Measurements from ENCODE around the gene MBTPS1. TPM values are rescaled to one million over a fixed set of nuclear protein-coding genes. Genes with fewer than 3 reads are reported as not detected.

Gene MBTPS1
- polyA plus RNA-seq, 2 of the 4 experiments (the other 2 are of a cell fraction) = 50.3 to 88.4 TPM

GRCh38 chr16:84111525-84111924, 5.2 kb downstream of the MBTPS1 start:
- no peak for DNase-seq (ENCODE audit: low read depth in 1 of 2, low spot score in 1 of 2)
- POLR2A ChIA-PET = interaction anchor here (0.7 kb wide), 1 partner anchor 33 kb away, joined by 3 read pairs; the partner anchor contains the start of gene HSDL1
- WGBS (ENCODE audit: missing lambda C conversion rate) = 97% methylated on average over 3 of the region's 3 CpGs

GRCh38 chr16:84110527-84110926, 6.2 kb downstream of the MBTPS1 start:
- no peaks in the 10 kb centered on the region for H3K9me3 ChIP-seq
- H3K27ac ChIP-seq = no peak overlapping the region
- FAIRE-seq = no peak
- ATAC-seq = no peak
- no peak overlapping the region for H3K4me2 ChIP-seq
- no peak overlapping the region for H3K4me3 ChIP-seq
- WGBS (ENCODE audit: missing lambda C conversion rate) = 64% methylated on average over 3 of the region's 3 CpGs
- no peak for TF ChIP-seq POLR2A (IDR thresholded peaks at IDR 0.05; ENCODE audit: low read length)
- TF ChIP-seq HOXB13 (CRISPR knock-in tag; IDR thresholded peaks at IDR 0.05; ENCODE audit: low read depth) = no peak
- no peak for TF ChIP-seq FOSB (CRISPR knock-in tag; IDR thresholded peaks at IDR 0.05)
- no peak for TF ChIP-seq RAD21 (conservative IDR thresholded peaks at IDR 0.05 in 1 of 2, IDR thresholded peaks at IDR 0.05 in 1 of 2)
- TF ChIP-seq CBX2 (IDR thresholded peaks at IDR 0.05; ENCODE audit: borderline replicate concordance, low read depth) = no peak
- TF ChIP-seq MYC (IDR thresholded peaks at IDR 0.05; ENCODE audit: borderline replicate concordance, low read length) = no peak
- no peak for TF ChIP-seq ESRRA (IDR thresholded peaks at IDR 0.05; ENCODE audit: borderline replicate concordance, low read length)
- no peak for TF ChIP-seq HDAC2 (IDR thresholded peaks at IDR 0.05)
- no peak for TF ChIP-seq HES2 (IDR thresholded peaks at IDR 0.05)
- ChIA-PET POLR2A (no interaction called here), CTCF (interaction anchor here (3.4 kb wide), 1 partner anchor 26 kb away, joined by 15 read pairs; no protein-coding TSS in a partner anchor)
- no peak for DNase-seq (ENCODE audit: low read depth in 1 of 2, low spot score in 1 of 2)
- peaks cover 7% of the 10 kb centered on the region for H3K4me1 ChIP-seq

More at GRCh38 chr16:84111525-84111924, 5.2 kb downstream of the MBTPS1 start:
- ATAC-seq = no peak
- Histone ChIP-seq H3K9me3 (no peaks in the 10 kb centered on the region), H3K4me2 (no peak overlapping the region), H3K27ac (no peak overlapping the region), H3K4me1 (peaks cover 8% of the 10 kb centered on the region), H3K4me3 (no peak overlapping the region)
- FAIRE-seq = no peak
- TF ChIP-seq RAD21 (conservative IDR thresholded peaks at IDR 0.05 in 1 of 2, IDR thresholded peaks at IDR 0.05 in 1 of 2) (no peak), FOSL2 (IDR thresholded peaks at IDR 0.05) (no peak), FOSL2 (CRISPR knock-in tag; IDR thresholded peaks at IDR 0.05) (no peak), ELK1 (IDR thresholded peaks at IDR 0.05; ENCODE audit: low read depth, low read length) (no peak), EHF (CRISPR knock-in tag; IDR thresholded peaks at IDR 0.05) (no peak), SREBF2 (IDR thresholded peaks at IDR 0.05) (no peak), RNF2 (IDR thresholded peaks at IDR 0.05; ENCODE audit: borderline replicate concordance, low read depth) (no peak), MAZ (IDR thresholded peaks at IDR 0.05; ENCODE audit: borderline replicate concordance, low read depth, low read length) (no peak), HOXB13 (CRISPR knock-in tag; IDR thresholded peaks at IDR 0.05; ENCODE audit: low read depth) (no peak), KDM5A (IDR thresholded peaks at IDR 0.05) (no peak), HOXB5 (CRISPR knock-in tag; IDR thresholded peaks at IDR 0.05) (no peak)
- CTCF ChIA-PET = interaction anchor here (0.7 to 3.4 kb wide), 3 partner anchors 25 to 64 kb away, joined by 3 to 15 read pairs (median 5); no protein-coding TSS in a partner anchor

- ChIA-PET CTCF (interaction anchor here (0.7 to 1.0 kb wide), 2 partner anchors 12 to 44 kb away, joined by 3 read pairs; no protein-coding TSS in a partner anchor), POLR2A (no interaction called here)
- no peaks in the 10 kb centered on the region for H3K4me1 ChIP-seq
- H3K4me3 ChIP-seq = no peak overlapping the region
- ATAC-seq (no peak), FAIRE-seq (no peak), DNase-seq (ENCODE audit: low read depth in 1 of 2, low spot score in 1 of 2) (no peak)
- TF ChIP-seq MAX (IDR thresholded peaks at IDR 0.05) (no peak), NR3C1 (IDR thresholded peaks at IDR 0.05) (no peak), ESRRA (IDR thresholded peaks at IDR 0.05; ENCODE audit: borderline replicate concordance, low read length) (no peak), RCOR1 (IDR thresholded peaks at IDR 0.05; ENCODE audit: low read depth, low read length) (no peak), ATOH8 (CRISPR knock-in tag; IDR thresholded peaks at IDR 0.05; ENCODE audit: low read depth) (no peak), EP300 (IDR thresholded peaks at IDR 0.05) (no peak), KDM5A (IDR thresholded peaks at IDR 0.05) (no peak), RNF2 (IDR thresholded peaks at IDR 0.05; ENCODE audit: borderline replicate concordance, low read depth) (no peak), TFCP2L1 (CRISPR knock-in tag; IDR thresholded peaks at IDR 0.05) (no peak), HMGXB4 (CRISPR knock-in tag; IDR thresholded peaks at IDR 0.05; ENCODE audit: borderline replicate concordance) (no peak), BCL3 (IDR thresholded peaks at IDR 0.05) (no peak), SREBF2 (IDR thresholded peaks at IDR 0.05) (no peak)
- H3K9me3 ChIP-seq = no peaks in the 10 kb centered on the region
- H3K27ac ChIP-seq = no peak overlapping the region
- H3K4me2 ChIP-seq = no peak overlapping the region
- WGBS (ENCODE audit: missing lambda C conversion rate) = 91% methylated on average over 6 of the region's 6 CpGs
These were observed 7.0 kb downstream of the MBTPS1 start for GRCh38 chr16:84109598-84110335.
